ENCODE data around the gene LBHD1.
A peak's percentile ranks its signal among the peaks of the same experiment; 100 is the strongest.
"Not testable (repeated sequence)": the region's sequence is repeated elsewhere in the genome, so short reads cannot be mapped to it uniquely, and the experiment has no call there.

LBHD1 gene

DNA sequence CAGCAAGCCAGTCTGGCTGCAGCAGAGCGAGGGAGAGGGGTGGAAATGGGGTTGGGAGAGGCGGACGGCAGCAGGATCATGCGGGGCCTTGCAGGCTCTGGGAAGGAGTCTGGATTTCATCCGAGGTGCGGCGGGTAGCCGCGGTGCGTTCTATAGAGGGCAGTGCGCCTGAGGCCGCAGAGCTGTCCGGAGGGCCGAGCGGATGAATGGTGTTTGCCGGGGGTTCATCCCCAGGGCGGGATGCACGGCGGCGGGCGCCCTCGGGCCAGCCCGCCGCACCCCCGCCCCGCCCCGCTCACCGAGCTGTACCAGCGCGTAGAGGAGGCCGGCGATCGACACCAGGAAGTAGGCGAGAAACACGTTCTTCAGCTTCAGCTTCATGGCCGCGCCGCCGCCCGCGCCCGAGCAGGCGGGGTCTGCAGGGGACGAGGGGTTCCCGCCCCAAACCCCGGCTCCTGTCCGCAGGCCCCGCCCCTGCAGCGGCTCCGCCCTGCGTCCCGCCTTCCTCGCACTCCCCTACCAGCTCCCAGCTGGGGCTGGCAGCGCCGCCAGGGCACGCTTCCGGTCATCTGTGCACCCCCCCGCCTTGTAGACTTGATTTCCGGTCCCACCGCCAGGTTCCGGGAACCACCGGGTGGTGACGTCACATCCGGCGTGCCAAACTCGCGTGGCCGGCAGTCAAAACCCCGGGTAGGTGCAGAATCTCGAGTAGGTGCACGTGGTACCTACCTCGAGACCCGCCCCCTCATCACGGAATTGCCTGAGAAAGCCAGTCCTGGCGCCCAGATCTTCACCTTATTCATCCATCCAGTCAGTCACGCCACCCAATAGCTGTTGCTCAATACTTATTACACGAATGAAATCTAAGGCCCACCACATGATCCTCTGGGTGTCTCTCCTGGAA, 50.2 kb downstream of the LBHD1 start, which contains the start of gene B3GAT3:
Gene B3GAT3 (minus strand): TSS at position 420 of the 904 bp plus-strand sequence. CDS start 39 bp downstream, at position 381.
- peak within 1 kb of the TSS; percentile 39 for H3K4me3 ChIP-seq (ENCODE audit: low read length)
- H3K36me3 ChIP-seq (ENCODE audit: control insufficient read depth, insufficient read depth, low read length): peaks cover 18% of the 10 kb centered on the region
- H3K9me3 ChIP-seq (ENCODE audit: control insufficient read depth, low read length): no peaks in the 10 kb centered on the region
- peaks cover 6% of the 10 kb centered on the region for H3K4me1 ChIP-seq (ENCODE audit: control insufficient read depth, insufficient read depth, low read length)
- H3K27me3 ChIP-seq (ENCODE audit: control insufficient read depth, insufficient read depth, low read length): no peaks in the 10 kb centered on the region
- peak within 1 kb of the TSS; percentile 75 for H3K9ac ChIP-seq (ENCODE audit: low read length)

DNA sequence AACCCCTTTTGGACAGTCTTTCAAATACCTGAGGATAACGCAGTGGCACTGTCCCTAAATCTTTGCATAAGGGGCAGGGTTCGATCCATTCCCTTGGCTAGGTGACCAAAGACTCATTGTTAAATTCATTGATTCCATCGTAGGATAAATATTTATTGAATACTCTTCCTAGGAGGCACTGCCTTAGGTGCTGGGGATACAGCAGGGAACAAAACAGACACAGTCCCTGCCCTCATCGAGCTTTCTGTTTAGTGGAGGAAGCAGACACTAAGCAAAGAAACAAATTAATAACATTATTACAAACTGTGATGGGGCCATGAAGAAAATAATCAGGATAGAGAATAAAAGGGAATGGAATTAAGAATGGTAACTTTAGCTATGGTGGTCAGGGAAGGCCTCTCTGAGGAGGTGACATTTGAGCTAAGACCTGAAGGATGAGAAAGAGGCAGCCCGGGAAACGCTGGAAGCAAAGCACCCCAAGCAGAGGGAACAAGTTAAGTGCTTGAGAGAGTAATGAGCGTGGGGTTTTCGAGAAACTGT, 51.0 kb downstream of the LBHD1 start:
- H3K4me1 ChIP-seq (ENCODE audit: control insufficient read depth, insufficient read depth, low read length): peaks cover 6% of the 10 kb centered on the region
- no peaks in the 10 kb centered on the region for H3K9me3 ChIP-seq (ENCODE audit: control insufficient read depth, low read length)
- H3K4me3 ChIP-seq (ENCODE audit: low read length): peak overlapping the region; percentile 39
- H3K36me3 ChIP-seq (ENCODE audit: control insufficient read depth, insufficient read depth, low read length): peaks cover 12% of the 10 kb centered on the region
- H3K27me3 ChIP-seq (ENCODE audit: control insufficient read depth, insufficient read depth, low read length): no peaks in the 10 kb centered on the region
- H3K9ac ChIP-seq (ENCODE audit: low read length): peak overlapping the region; percentile 75

DNA sequence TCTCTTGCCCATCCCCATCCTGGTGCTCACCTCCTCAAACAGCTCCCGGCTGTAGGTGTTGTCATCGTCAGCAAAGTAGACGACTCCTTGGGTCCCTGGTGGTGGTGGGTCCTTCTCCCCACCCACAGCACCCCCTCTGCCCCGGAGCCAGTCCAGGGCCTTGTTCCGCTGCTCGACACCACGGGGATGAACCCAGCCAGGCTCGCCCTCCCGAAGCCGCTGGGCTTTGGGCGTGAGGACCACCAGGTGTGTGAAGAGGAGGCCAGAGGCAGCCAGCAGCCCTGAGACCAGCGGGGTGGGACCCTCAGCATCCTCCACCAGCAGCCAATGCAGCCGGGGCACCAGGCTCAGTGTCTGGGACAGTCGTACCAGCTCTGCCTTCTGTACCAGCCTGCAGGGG, 55.1 kb downstream of the LBHD1 start:
- not testable (repeated sequence) for H3K4me3 ChIP-seq (ENCODE audit: low read length); H3K27me3 ChIP-seq (ENCODE audit: control insufficient read depth, insufficient read depth, low read length); H3K9ac ChIP-seq (ENCODE audit: low read length); H3K36me3 ChIP-seq (ENCODE audit: control insufficient read depth, insufficient read depth, low read length); H3K9me3 ChIP-seq (ENCODE audit: control insufficient read depth, low read length)
- H3K4me1 ChIP-seq (ENCODE audit: control insufficient read depth, insufficient read depth, low read length): peaks cover 19% of the 10 kb centered on the region

DNA sequence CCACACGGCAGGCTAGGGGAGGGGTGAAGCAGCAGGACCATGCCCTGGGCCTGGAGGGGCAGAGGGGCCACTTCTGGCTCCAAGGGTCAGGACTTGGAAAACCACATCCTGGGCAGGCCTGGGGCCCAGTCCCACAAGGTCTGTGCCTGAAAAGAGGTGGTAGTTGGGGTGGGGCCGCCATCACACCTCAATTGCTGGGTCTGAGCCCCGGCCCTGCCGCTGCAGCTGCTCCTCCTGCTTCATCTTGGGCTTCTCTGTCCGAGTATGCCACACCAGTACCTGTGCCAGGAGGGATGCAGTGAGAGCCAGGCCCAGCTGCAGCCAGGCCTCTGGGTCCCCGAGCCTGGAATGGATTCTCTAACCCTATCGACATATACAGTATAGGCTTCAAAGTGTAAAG, 56.5 kb downstream of the LBHD1 start:
- Histone ChIP-seq H3K36me3 (ENCODE audit: control insufficient read depth, insufficient read depth, low read length) (no peaks in the 10 kb centered on the region), H3K4me1 (ENCODE audit: control insufficient read depth, insufficient read depth, low read length) (peaks cover 32% of the 10 kb centered on the region), H3K27me3 (ENCODE audit: control insufficient read depth, insufficient read depth, low read length) (no peaks in the 10 kb centered on the region)

DNA sequence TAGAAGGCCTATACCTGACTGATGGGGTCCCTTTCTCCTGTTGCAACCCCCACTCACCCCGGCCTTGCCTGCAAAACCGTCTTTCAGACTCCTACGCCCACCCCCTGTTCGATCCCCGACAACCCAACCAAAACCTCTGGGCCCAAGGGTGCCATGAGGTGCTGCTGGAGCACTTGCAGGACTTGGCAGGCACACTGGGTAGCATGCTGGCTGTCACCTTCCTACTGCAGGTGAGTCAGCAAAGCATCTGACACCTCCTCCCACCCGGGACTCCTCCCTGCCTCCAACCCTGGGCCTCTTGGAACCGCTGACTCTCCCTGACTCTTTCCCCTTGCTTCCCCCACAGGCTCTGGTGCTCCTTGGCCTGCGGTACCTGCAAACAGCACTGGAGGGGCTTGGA, 57.8 kb downstream of the LBHD1 start:
- Histone ChIP-seq H3K36me3 (ENCODE audit: control insufficient read depth, insufficient read depth, low read length) (no peaks in the 10 kb centered on the region), H3K4me1 (ENCODE audit: control insufficient read depth, insufficient read depth, low read length) (peaks cover 32% of the 10 kb centered on the region), H3K9me3 (ENCODE audit: control insufficient read depth, low read length) (no peaks in the 10 kb centered on the region), H3K4me3 (ENCODE audit: low read length) (no peak overlapping the region), H3K9ac (ENCODE audit: low read length) (no peak overlapping the region), H3K27me3 (ENCODE audit: control insufficient read depth, insufficient read depth, low read length) (no peaks in the 10 kb centered on the region)

More for the DNA sequence above, 56.5 kb downstream of the LBHD1 start:
- Histone ChIP-seq H3K4me3 (ENCODE audit: low read length) (no peak overlapping the region), H3K9ac (ENCODE audit: low read length) (no peak overlapping the region), H3K9me3 (ENCODE audit: control insufficient read depth, low read length) (no peaks in the 10 kb centered on the region)

DNA sequence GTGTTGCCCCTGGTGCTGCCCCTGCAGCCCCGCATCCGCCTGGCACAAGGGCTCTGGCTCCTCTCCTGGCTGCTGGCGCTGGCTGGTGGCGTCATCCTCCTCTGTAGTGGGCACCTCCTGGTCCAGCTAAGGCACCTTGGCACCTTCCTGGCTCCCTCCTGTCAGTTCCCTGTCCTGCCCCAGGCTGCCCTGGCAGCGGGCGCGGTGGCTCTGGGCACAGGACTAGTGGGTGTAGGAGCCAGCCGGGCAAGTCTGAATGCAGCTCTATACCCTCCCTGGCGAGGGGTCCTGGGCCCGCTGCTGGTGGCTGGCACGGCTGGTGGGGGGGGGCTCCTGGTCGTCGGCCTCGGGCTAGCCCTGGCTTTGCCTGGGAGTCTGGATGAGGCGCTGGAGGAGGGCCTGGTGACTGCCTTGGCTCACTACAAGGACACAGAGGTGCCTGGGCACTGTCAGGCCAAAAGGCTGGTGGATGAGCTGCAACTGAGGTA, 58.7 kb downstream of the LBHD1 start:
- no peak overlapping the region for H3K4me3 ChIP-seq (ENCODE audit: low read length)
- peak overlapping the region; percentile 86 for H3K9ac ChIP-seq (ENCODE audit: low read length)
- peaks cover 32% of the 10 kb centered on the region for H3K4me1 ChIP-seq (ENCODE audit: control insufficient read depth, insufficient read depth, low read length)
- no peaks in the 10 kb centered on the region for H3K36me3 ChIP-seq (ENCODE audit: control insufficient read depth, insufficient read depth, low read length)
- H3K9me3 ChIP-seq (ENCODE audit: control insufficient read depth, low read length): no peaks in the 10 kb centered on the region
- no peaks in the 10 kb centered on the region for H3K27me3 ChIP-seq (ENCODE audit: control insufficient read depth, insufficient read depth, low read length)
